Prostate gland (tissue), 2 donors: ENCODE results near the gene PHC2.

Source experiments
- CTCF ChIP-seq, 4 experiments: fragments of 200-600 bp in 2 of 4; fragments of 450-650 bp in 2 of 4; sonication (generic) in 2 of 4; IDR thresholded peaks; 1 replicate in 3 of 4; 2 replicates in 1 of 4; pipeline ENCODE4 v1.5.1; 2016 to 2019; ENCODE audit warnings: antibody characterized with exemption in 4 of 4, mild to moderate bottlenecking in 2 of 4, moderate library complexity in 2 of 4
- POLR2A ChIP-seq: fragments of 450-650 bp; IDR thresholded peaks from one replicate; pipeline ENCODE4 v1.6.1; 2016; ENCODE audit warnings: antibody characterized with exemption, mild to moderate bottlenecking

DNA sequence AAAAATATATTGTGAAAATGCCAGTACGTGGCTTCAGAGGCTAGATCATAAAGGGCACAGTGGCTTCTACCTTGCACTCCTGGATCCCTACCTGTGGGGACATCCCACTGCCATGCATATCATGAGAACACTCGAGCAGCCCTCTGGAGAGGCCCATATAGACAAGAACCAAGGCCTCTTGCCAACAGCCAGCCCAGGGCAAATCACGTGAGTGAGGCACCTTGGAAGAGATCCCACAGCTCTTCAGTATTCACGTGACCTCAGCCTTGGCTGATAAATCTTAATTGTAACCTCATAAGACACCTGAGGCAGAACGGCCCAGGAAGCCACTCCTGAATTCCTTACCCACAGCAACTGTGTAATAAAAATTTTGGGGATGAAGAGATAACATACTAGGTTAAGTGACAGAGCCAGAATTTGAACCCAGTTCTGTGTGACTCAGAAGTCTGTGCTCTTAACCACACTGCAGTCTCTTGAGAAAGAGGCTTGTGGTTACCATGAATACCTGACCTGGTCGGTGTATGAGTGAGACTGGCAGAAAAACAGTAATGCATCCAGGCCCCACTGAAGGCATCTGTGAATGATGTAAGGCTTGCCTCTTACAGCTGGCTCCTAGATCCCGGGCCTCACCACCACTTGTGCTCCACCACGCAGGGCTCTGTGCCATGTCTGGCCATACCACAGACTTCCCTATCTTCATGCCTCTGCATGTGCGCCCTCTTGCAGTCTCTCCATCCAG is 103.1 kb downstream of the PHC2 start:
- no peak for TF ChIP-seq CTCF (IDR thresholded peaks at IDR 0.05)
- no peak for TF ChIP-seq POLR2A
